ENCODE data around the gene NTSR1.

NTSR1 gene

GRCh38 chr20:62741191-62741691, 32.6 kb downstream of the NTSR1 start:
- H3K4me3 ChIP-seq (ENCODE audit: control insufficient read depth, low read depth, low read length), result no peak overlapping the region
- no peak for DNase-seq (ENCODE audit: low read depth)
- no peak for TF ChIP-seq CTCF (conservative IDR thresholded peaks at IDR 0.05; ENCODE audit: control insufficient read depth, insufficient read depth, low read depth, low read length)

DNA sequence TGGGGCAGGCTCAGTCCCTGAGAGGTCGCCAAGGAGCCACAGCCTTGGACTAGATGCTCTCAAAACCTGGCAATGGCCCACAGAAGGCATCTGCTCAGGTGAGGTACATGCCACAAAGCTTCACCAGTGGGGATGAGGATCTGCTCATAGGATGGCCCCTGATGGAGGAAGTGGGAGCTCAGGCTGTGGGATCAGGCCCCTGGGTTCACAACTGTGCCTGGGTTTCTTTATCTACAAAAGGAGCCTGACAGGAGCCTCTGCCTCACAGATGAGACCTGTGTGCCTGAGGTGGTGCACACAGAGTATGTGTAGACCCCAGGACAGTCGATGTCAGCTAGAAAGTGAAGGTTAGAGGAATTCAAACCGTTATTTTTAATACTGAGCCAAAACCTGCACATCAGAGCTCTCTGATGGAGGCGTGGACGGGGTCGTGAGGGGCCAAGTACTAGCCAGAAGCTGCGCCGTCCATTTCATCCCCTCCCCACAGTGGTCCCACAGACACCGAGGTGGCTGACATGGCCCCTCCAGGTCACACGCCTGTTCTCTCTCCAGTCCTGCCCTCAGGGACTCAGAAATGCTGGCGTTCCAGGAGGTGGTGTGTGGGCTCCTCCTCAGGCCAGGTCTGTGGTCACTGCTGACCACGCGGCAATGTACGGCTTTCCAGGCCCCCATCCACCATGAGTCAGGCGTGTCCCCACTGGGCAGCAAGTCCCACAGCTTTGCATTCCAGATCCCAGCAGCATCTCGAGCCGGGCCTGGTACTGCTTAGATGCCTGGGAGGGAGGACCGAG, 33.3 kb downstream of the NTSR1 start:
- no peak for DNase-seq (ENCODE audit: low read depth)
- no peak for TF ChIP-seq CTCF (conservative IDR thresholded peaks at IDR 0.05; ENCODE audit: control insufficient read depth, insufficient read depth, low read depth, low read length)
- no peak overlapping the region for H3K4me3 ChIP-seq (ENCODE audit: control insufficient read depth, low read depth, low read length)

DNA sequence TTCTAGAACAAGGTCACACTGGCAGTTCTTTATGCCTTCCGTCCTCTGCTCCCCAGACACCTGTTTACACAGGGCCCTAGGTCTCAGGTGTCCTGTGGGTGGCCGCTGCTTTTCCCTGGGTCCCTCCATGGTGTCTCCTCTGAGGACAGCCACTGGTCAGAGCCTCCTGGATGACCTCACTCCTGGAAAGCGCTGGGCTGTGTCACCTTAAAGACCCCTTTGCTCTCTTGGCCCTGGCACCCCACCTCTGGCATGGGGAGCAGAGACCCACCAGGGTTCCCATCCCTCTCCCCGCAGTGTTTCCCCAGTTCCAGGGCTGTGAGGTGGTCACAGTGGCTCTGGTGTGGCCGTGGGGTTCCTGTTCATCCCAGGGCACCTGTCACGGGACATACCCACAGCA, 33.9 kb downstream of the NTSR1 start:
- H3K4me3 ChIP-seq (ENCODE audit: control insufficient read depth, low read depth, low read length), result no peak overlapping the region
- no peak for DNase-seq (ENCODE audit: low read depth)
- TF ChIP-seq CTCF (conservative IDR thresholded peaks at IDR 0.05; ENCODE audit: control insufficient read depth, insufficient read depth, low read depth, low read length), result no peak

GRCh38 chr20:62742979-62743776, 34.5 kb downstream of the NTSR1 start:
- no peak for DNase-seq (ENCODE audit: low read depth)
- TF ChIP-seq CTCF (conservative IDR thresholded peaks at IDR 0.05; ENCODE audit: control insufficient read depth, insufficient read depth, low read depth, low read length), result no peak
- H3K4me3 ChIP-seq (ENCODE audit: control insufficient read depth, low read depth, low read length), result no peak overlapping the region

GRCh38 chr20:62743777-62744317, 35.2 kb downstream of the NTSR1 start:
- H3K4me3 ChIP-seq (ENCODE audit: control insufficient read depth, low read depth, low read length), result no peak overlapping the region
- no peak for DNase-seq (ENCODE audit: low read depth)
- TF ChIP-seq CTCF (conservative IDR thresholded peaks at IDR 0.05; ENCODE audit: control insufficient read depth, insufficient read depth, low read depth, low read length), result no peak

- no peak for TF ChIP-seq CTCF (conservative IDR thresholded peaks at IDR 0.05; ENCODE audit: control insufficient read depth, insufficient read depth, low read depth, low read length)
- no peak for DNase-seq (ENCODE audit: low read depth)
- no peak overlapping the region for H3K4me3 ChIP-seq (ENCODE audit: control insufficient read depth, low read depth, low read length)
Observed at GRCh38 chr20:62744741-62745191, 36.1 kb downstream of the NTSR1 start.
